B cell (primary cell): ENCODE data around the gene CARD9.

Source experiments
- CTCF ChIP-seq: fragments of 200-600 bp; IDR thresholded peaks from one replicate; pipeline ENCODE4 v1.8.0; 2022; ENCODE audit warnings: antibody characterized with exemption, mild to moderate bottlenecking
- EZH2 ChIP-seq: IDR thresholded peaks from 2 replicates; pipeline ENCODE4 v1.6.1; 2012; ENCODE audit warnings: borderline replicate concordance, low read depth, mild to moderate bottlenecking, moderate library complexity, low read length; ENCODE audit not compliant: insufficient read depth, poor library complexity, severe bottlenecking

- TF ChIP-seq EZH2 (no peak), CTCF (no peak)
These were observed 37.9 kb upstream of the CARD9 start for GRCh38 chr9:136411378-136411777.
